ENCODE results near the gene TSEN54.
"Not testable (repeated sequence)": the region's sequence is repeated elsewhere in the genome, so short reads cannot be mapped to it uniquely, and the experiment has no call there.

Gene TSEN54

DNA sequence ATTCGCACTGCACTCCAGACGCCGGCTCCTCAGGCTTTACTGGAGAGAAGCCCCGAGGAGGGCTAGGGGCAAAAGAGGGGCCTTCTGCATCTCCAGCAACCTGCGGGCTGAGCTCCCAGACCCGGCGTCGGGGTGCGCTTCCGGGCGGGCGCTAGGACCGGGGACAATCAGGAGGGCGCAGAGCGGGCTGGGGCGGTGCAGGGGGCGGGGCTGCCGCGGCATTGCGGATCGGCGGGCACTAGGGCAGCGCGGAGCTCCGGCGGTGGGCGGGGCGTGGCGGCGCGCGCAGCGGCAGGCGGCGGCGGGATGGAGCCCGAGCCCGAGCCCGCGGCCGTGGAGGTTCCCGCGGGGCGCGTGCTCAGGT lies at the start of gene TSEN54:
TSS of gene TSEN54 (plus strand) at position 274 of the 364 bp plus-strand sequence. CDS start at position 307, 33 bp downstream.
- Mint-ChIP-seq H3K9me3 (no peaks in the 10 kb centered on the region), H3K4me3 (peak within 1 kb of the TSS; percentile 76), H3K36me3 (peaks cover 35% of the 10 kb centered on the region), H3K27ac (peak within 1 kb of the TSS; percentile 79), H3K4me1 (peaks cover 22% of the 10 kb centered on the region)
- DNase-seq (ENCODE audit: low spot score in 2 of 2): peak; percentile 90 to 96
- peak; percentile 90 for ATAC-seq

DNA sequence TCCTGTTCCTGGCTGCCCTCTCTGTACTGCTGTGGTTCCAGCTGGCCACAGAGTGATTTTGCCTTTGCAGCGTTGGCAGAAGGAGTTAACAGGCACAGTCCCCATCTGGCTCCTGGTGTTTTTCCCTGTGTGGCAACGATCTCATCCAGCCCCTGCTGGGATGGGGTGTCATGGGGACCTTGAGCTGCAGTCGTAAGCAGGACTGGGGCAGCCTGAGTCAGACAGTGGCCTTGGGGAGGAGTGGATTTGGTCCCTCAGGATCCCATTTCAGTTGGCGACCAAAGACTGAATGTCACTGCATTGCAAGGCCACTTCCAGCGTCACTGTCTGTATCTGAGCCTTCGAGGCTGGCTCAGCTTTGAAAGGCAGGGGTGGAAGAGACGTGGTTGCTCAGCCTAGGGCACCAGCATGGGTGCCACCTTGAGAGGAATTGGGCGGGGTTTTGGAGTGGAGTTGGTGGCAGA lies 48.0 kb upstream of the TSEN54 start:
- H3K36me3 Mint-ChIP-seq: peaks cover 12% of the 10 kb centered on the region
- peaks cover 18% of the 10 kb centered on the region for H3K4me1 Mint-ChIP-seq
- DNase-seq (ENCODE audit: low spot score in 2 of 2): no peak

DNA sequence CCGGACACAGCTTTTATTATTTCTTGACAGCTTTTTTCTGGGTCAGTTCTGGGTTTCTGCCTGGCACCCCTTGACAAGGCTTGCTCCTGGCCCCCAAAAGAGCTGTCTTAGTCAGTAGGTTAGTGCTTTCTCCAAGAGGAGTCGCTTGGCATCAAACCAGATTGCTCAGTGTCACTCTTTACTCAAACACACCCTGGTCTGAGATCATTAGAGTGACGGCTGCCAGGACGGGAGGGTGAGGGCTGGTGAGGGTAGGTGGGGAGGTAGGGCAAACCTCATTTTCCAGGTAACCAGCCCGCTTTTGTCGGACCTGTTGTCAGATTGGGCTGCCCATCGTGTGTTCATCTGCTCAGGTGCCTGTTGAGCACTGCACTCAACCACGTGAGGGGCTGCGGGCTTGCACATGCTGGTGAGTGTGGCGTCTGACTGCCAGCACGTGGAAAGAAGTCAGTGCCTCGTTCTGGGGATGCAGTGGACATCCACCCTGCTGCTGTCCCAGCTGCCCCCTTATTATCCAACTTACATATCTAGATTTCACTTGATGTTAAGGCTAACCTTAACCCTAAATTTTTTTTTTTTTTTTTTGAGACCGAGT lies 47.5 kb upstream of the TSEN54 start:
- DNase-seq (ENCODE audit: low spot score in 2 of 2): no peak
- no peaks in the 10 kb centered on the region for H3K9me3 Mint-ChIP-seq
- H3K4me3 Mint-ChIP-seq: no peak overlapping the region
- no peak overlapping the region for H3K27ac Mint-ChIP-seq
- ATAC-seq: no peak
- H3K36me3 Mint-ChIP-seq: peaks cover 12% of the 10 kb centered on the region
- H3K4me1 Mint-ChIP-seq: peaks cover 13% of the 10 kb centered on the region

More for the DNA sequence above, 48.0 kb upstream of the TSEN54 start:
- H3K27ac Mint-ChIP-seq: no peak overlapping the region
- H3K9me3 Mint-ChIP-seq: no peaks in the 10 kb centered on the region
- ATAC-seq: no peak
- no peak overlapping the region for H3K4me3 Mint-ChIP-seq

DNA sequence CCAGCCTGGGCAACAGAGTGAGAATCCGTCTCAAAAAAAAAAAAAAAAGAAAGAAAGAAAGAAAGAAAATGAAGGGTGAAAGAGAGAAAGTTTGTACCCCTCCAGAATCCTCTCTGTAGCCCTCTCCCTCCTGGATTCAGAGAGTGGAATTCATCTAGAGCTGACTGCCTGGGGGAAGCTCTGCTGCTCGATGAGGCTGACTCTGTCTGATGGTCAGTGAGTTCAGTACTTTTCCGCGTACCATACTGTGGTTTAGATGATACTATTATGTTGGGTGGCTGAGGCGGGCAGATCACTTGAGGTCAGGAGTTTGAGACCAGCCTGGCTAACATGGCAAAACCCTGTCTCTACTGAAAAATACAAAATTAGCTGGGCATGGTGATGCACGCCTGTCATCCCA lies 45.1 kb upstream of the TSEN54 start:
- DNase-seq (ENCODE audit: low spot score in 2 of 2): no peak
- H3K4me1 Mint-ChIP-seq: peaks cover under 1% of the 10 kb centered on the region
- H3K27ac Mint-ChIP-seq: no peak overlapping the region
- peaks cover 11% of the 10 kb centered on the region for H3K36me3 Mint-ChIP-seq
- no peaks in the 10 kb centered on the region for H3K9me3 Mint-ChIP-seq
- ATAC-seq: no peak
- no peak overlapping the region for H3K4me3 Mint-ChIP-seq

DNA sequence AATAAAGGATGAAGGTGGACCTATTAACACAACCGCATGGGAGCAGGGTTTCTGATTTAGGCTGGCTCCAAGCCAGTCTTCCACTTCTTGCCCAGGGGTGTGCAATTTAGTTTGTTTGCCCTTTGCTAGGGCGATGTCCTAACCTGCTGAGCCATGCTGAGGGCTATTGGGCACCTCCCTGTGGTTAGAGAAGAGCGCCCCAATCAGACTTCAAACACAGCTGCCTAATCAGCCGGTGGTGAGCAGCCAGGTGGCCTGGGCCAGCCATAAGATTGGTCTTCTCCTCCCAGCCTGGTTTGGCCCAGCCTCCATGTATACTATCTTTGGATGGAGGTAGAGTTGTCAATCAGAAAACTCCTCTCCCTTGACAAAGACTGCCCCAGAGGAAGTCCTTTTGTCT lies 44.2 kb upstream of the TSEN54 start:
- no peak for DNase-seq (ENCODE audit: low spot score in 2 of 2)
- peaks cover 6% of the 10 kb centered on the region for H3K4me1 Mint-ChIP-seq

DNA sequence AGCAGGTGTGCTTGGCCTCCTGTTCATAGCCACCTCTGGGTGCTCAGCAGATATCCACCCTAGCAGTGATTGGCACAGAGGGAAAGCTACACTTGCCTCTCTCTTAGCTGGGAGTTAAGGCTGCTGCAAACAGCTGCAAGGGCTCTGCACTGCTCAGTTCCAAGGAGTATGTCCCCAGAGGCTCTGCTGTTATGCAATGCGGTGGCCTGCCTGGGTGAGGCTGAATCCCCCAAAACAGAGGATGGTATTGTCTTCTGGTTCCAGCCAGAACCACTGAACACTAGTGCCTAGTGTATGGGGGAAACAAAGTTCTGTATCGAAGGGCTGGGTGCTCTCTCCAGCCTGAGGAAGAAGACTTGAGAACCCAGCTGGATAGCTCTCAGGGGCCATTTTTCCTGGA lies 43.1 kb upstream of the TSEN54 start:
- Mint-ChIP-seq H3K36me3 (peaks cover 13% of the 10 kb centered on the region), H3K4me3 (no peak overlapping the region), H3K27ac (no peak overlapping the region), H3K4me1 (peaks cover 6% of the 10 kb centered on the region), H3K9me3 (no peaks in the 10 kb centered on the region)
- ATAC-seq: no peak
- no peak for DNase-seq (ENCODE audit: low spot score in 2 of 2)

More for the DNA sequence above, 44.2 kb upstream of the TSEN54 start:
- Mint-ChIP-seq H3K4me3 (no peak overlapping the region), H3K36me3 (peaks cover 13% of the 10 kb centered on the region), H3K9me3 (no peaks in the 10 kb centered on the region), H3K27ac (peak overlapping the region; percentile 43)
- ATAC-seq: no peak

DNA sequence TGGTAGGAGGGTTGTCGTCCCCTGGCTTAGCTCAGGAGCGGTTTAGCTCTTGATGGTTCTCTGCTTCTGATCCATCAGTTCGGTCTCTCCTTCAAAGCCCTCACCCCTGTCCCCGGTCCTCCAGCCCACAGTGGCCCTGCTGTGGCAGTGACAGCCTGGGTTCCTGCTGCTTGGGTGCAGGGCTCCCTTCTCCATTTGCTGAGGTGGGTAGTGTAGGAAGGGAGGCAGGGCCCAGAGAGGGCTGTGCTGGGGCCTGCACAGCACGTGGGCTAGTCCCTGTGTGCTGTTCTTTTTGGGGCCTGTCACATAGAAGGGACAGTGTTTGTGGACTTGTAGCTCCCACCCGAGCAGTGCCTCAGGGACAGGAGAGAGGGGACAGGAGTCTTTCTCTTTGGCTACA lies 41.6 kb upstream of the TSEN54 start:
- H3K27ac Mint-ChIP-seq: peak overlapping the region; percentile 58
- H3K9me3 Mint-ChIP-seq: no peaks in the 10 kb centered on the region
- ATAC-seq (no peak), DNase-seq (ENCODE audit: low spot score in 2 of 2) (no peak)
- H3K4me3 Mint-ChIP-seq: no peak overlapping the region
- H3K4me1 Mint-ChIP-seq: peaks cover 6% of the 10 kb centered on the region
- peaks cover 13% of the 10 kb centered on the region for H3K36me3 Mint-ChIP-seq

DNA sequence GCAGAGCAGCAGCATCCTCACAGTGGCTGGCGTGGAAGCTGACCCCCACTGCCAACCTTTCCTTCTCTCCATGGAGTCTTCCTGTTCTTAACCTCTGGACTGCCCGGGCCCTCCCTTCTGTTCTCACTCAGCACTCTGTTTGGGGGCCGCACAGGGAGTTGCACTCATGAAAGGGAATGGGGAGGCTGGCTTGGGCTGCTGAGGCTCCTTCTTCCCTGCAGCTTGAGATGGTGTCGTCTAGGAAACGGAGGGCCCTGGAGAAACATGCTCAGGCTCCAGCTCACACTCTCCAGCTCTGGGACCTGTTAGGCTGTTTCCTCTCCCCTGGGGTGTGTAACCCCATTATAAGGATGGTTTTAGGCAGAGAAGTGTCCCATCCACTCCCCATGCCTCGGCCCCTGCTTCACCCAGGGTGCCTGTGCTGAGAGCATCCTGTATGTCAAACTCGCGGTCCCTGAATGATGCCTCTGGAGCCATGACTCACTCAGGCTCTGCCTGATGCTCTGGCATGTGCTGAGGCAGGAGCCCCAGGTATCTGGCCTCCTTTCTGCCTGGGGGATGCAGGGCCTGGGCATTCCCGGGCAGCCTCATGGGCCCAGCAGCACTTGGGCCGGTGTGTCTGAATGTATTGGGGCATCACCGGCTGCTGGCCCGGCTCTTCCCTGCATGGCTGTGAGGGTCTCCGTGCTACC lies 41.0 kb upstream of the TSEN54 start:
- Mint-ChIP-seq H3K4me3 (no peak overlapping the region), H3K27ac (peak overlapping the region; percentile 89), H3K4me1 (peaks cover 6% of the 10 kb centered on the region), H3K9me3 (no peaks in the 10 kb centered on the region), H3K36me3 (peaks cover 13% of the 10 kb centered on the region)
- ATAC-seq (no peak), DNase-seq (ENCODE audit: low spot score in 2 of 2) (no peak)

DNA sequence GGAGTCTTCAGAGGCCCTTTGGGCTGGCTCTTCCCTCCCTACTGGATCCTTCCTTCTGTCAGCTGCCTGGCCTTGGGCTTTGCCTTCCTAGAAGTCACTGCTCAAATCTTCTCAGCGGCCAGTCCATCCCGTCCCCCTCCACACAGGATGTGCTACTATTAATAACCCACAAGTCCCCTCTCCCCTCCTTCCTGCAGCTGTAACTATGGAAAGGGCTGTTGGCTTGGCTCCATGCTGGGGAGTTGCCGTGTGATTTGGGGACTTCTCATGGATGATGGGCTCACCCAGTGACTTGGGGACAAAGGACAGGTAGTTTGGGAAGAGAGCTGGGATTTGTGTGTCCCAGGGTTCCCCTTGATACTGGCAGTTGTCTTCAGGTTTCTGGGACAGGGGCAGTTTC lies 40.5 kb upstream of the TSEN54 start:
- no peaks in the 10 kb centered on the region for H3K9me3 Mint-ChIP-seq
- ATAC-seq: no peak
- H3K4me1 Mint-ChIP-seq: peaks cover 11% of the 10 kb centered on the region
- H3K36me3 Mint-ChIP-seq: peaks cover 13% of the 10 kb centered on the region
- no peak for DNase-seq (ENCODE audit: low spot score in 2 of 2)
- no peak overlapping the region for H3K4me3 Mint-ChIP-seq
- peak overlapping the region; percentile 89 for H3K27ac Mint-ChIP-seq

DNA sequence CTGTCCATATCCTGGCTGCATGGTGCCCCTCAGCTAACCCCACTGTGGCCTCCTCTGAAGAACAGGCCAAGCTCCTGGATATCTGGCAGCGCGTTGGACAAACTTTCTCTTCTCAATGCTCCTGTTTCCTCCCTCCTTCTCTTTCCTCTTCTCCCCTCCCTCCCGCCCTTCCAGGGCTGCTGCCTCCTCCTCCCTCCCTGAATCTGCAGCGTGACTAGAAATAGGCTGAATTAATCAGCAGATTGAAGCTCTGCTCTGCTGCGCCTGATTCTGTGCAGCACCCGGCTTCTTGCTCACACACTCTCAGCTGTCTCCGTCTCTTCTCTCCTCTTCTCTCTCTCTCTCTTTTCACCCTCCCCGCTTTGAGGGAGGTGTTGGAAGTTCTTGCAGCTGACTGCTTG lies 40.1 kb upstream of the TSEN54 start:
- ATAC-seq (no peak), DNase-seq (ENCODE audit: low spot score in 2 of 2) (no peak)
- Mint-ChIP-seq H3K9me3 (no peaks in the 10 kb centered on the region), H3K4me1 (peaks cover 15% of the 10 kb centered on the region), H3K4me3 (no peak overlapping the region), H3K36me3 (peaks cover 13% of the 10 kb centered on the region), H3K27ac (peak overlapping the region; percentile 89)

DNA sequence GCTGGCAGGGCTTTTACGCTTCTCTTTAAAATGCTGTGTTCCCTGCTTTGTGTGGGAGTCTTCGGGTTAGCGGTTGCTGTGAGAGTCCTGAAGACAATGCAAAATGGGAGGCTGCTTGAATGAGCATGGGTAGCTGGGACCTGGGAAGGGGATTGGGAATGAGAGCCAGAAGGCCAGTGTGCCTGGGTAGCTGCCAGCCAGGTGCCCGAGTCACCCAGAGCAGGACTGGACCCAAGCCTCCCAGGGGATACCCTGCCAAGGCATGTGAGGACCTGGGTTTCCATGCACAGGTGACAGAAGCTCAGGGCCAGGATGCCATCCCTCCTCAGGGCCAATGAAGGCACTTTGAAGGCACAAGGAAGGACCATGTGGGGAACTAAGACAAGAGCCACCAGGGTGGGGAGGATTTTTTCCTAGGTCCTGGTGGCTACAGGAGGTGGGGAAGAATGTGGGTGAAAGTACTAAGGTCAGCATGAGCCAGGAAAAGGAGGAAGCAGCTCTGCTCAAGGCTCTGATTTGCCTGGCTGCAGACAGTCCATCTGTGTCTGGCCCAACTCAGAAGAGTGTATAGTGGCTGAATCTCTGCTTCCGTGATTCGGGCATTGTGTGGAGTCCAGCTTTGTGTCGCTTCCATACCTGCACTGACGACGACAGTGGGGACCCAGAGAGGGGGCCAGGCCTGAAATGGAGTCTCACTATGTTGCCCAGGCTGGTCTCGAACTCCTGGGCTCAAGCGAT lies 39.4 kb upstream of the TSEN54 start:
- peaks cover 13% of the 10 kb centered on the region for H3K36me3 Mint-ChIP-seq
- peak overlapping the region; percentile 89 for H3K27ac Mint-ChIP-seq
- DNase-seq (ENCODE audit: low spot score in 2 of 2) (no peak), ATAC-seq (no peak)
- H3K4me1 Mint-ChIP-seq: peaks cover 16% of the 10 kb centered on the region
- H3K9me3 Mint-ChIP-seq: no peaks in the 10 kb centered on the region
- H3K4me3 Mint-ChIP-seq: no peak overlapping the region

DNA sequence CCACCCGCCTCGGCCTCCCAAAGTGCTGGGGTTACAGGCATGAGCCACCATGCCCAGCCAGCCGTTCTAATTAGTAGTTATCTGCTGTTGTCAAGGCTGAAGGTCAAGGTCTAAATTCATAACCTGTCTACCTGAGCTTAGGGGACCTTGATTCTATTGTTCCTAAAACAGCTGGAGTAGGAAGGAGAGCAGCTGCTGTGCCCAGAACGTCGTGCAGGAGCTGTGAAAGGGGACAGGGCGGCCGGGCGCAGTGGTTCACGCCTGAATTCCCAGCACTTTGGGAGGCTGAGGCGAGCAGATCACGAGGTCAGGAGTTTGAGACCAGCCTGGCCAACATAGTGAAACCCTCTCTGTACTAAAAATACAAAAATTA lies 38.9 kb upstream of the TSEN54 start:
- DNase-seq (ENCODE audit: low spot score in 2 of 2); H3K27ac Mint-ChIP-seq; H3K4me3 Mint-ChIP-seq; ATAC-seq; H3K9me3 Mint-ChIP-seq: not testable (repeated sequence)
- Mint-ChIP-seq H3K4me1 (peaks cover 16% of the 10 kb centered on the region), H3K36me3 (peaks cover 13% of the 10 kb centered on the region)

DNA sequence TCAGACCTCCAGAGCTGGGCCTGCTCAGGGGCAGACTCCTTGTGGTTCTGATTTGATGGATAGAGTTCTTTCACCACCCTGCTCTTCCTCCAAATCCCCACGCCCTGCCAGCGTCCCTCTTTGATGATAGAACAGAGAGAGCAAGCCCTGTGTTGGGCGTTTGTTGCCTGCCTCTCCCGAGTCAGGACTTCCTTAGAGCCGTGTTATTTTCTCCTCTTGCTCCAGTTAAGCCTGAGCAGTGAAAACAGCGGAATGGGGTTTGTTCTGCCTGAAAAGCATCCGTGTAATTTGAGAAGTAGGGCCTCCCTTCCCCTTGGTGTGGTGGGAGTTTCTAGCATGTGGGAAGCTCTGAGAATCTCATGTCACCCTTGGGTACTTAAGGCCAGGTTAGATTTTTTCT lies 37.8 kb upstream of the TSEN54 start:
- no peak overlapping the region for H3K4me3 Mint-ChIP-seq
- peaks cover 8% of the 10 kb centered on the region for H3K36me3 Mint-ChIP-seq
- H3K27ac Mint-ChIP-seq: no peak overlapping the region
- no peak for DNase-seq (ENCODE audit: low spot score in 2 of 2)
- ATAC-seq: no peak
- H3K4me1 Mint-ChIP-seq: peaks cover 16% of the 10 kb centered on the region
- H3K9me3 Mint-ChIP-seq: no peaks in the 10 kb centered on the region

DNA sequence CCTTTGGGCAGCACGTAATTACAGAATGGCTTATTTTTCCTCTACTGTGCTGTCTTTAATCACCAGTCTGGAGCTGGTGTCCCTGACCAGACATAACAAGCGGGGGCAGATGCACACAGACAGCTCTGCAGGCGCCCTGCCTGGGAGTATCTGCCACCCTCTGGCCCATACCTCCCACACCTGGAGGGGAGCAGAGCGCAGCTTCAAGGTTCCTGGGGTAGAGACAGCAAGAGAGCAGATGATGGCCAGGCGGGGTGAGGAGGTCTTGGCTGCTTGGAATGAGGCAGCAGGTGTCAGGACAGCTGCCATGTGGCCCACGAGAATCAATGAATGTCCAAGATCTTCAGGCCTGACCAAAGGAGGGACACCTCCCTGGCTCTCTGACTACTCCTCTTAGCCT lies 36.0 kb upstream of the TSEN54 start:
- H3K4me3 Mint-ChIP-seq: no peak overlapping the region
- ATAC-seq: no peak
- no peaks in the 10 kb centered on the region for H3K9me3 Mint-ChIP-seq
- peaks cover 5% of the 10 kb centered on the region for H3K36me3 Mint-ChIP-seq
- DNase-seq (ENCODE audit: low spot score in 2 of 2): no peak
- H3K27ac Mint-ChIP-seq: peak overlapping the region; percentile 85
- H3K4me1 Mint-ChIP-seq: peaks cover 16% of the 10 kb centered on the region

DNA sequence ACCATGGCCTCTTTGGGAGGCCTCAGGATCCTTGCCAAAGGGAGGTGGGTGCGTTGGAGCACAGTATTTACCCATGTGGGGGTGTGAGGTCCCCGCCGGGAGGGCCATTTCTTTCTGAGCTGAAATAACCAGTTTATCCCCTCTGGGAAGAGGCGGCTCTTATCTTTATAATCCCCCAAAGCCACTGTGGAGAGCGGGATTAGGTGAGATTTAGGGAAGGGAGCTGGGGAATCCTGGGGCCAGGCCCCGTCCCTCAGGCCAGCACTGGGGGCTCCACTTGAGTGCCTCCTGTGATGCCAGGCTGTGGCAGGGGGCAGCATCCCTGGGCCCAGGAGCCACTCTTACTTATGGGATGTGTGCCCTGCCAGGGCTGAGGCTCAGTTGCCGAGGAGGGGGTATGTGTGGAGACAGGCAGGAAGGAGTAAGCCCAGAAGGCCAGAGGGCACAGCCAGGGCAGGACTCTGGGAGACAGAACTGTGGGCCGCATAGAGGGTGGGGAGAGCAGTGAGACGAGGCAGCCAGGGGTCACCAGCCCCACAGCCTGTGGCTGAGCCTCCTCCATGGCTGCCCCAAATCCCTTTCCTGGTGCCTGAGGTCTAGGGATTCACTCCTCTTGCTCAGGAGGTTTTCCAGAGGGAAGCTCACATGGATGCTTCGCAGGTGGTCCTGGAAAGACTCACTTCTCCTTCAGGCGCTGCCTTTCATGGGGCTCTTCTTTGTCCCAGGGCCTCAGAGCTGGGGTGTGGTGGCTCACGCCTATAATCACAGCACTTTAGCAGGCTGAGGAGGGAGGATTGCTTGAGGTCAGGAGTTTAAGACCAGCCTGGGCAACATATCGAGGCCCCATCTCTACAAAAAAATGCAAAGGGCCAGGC lies 34.9 kb upstream of the TSEN54 start:
- Mint-ChIP-seq H3K36me3 (peaks cover under 1% of the 10 kb centered on the region), H3K4me1 (peaks cover 20% of the 10 kb centered on the region), H3K27ac (peak overlapping the region; percentile 85), H3K4me3 (no peak overlapping the region), H3K9me3 (no peaks in the 10 kb centered on the region)
- no peak for ATAC-seq
- peak in 1 of 2 donors; percentile 45 for DNase-seq (ENCODE audit: low spot score in 2 of 2)
